ENCODE data around the gene NCAM1. TPM values are rescaled to one million over a fixed set of nuclear protein-coding genes. Genes with fewer than 3 reads are reported as not detected.

NCAM1 gene
- total and polyA plus RNA-seq, 2 of the 13 experiments (the other 11 are each of a cell fraction or from before 2014, with no cell fraction given) = 0.05 TPM; not detected in 1

GRCh38 chr11:113314389-113315301 lies 353.4 kb downstream of the NCAM1 start, which contains the start of gene TTC12 (continued):
- no peak for TF ChIP-seq PREB (CRISPR knock-in tag; IDR thresholded peaks at IDR 0.05)
- 0 out of 2 replicates have a peak, but pooled peaks have one; percentile 18 for TF ChIP-seq ZNF232 (CRISPR knock-in tag; IDR thresholded peaks at IDR 0.05; ENCODE audit: borderline replicate concordance)
- TF ChIP-seq RBM39 (IDR thresholded peaks at IDR 0.05; ENCODE audit: low read depth, low read length, poor library complexity, severe bottlenecking) = peak; percentile 91
- peak; percentile 72; the same call in 1 of the 2 replicates for TF ChIP-seq KAT8 (CRISPR knock-in tag; IDR thresholded peaks at IDR 0.05)
- TF ChIP-seq ZNF30 (CRISPR knock-in tag; IDR thresholded peaks at IDR 0.05) = no peak
- TF ChIP-seq DNMT3B (CRISPR knock-in tag; conservative IDR thresholded peaks at IDR 0.05) = no peak
- no peak for TF ChIP-seq GLMP (CRISPR knock-in tag; IDR thresholded peaks at IDR 0.05; ENCODE audit: borderline replicate concordance)
- no peak for TF ChIP-seq ZNF609 (CRISPR knock-in tag; IDR thresholded peaks at IDR 0.05; ENCODE audit: borderline replicate concordance)
- TF ChIP-seq ZNF354B (CRISPR knock-in tag; IDR thresholded peaks at IDR 0.05) = no peak
- no peak for TF ChIP-seq FOXM1 (CRISPR knock-in tag; IDR thresholded peaks at IDR 0.05)
- no peak for TF ChIP-seq ONECUT2 (CRISPR knock-in tag; IDR thresholded peaks at IDR 0.05)
- no peak for TF ChIP-seq RNF219 (CRISPR knock-in tag; IDR thresholded peaks at IDR 0.05)
- 0 out of 2 replicates have a peak, but pooled peaks have one; percentile 33 for TF ChIP-seq PRMT3 (CRISPR knock-in tag; IDR thresholded peaks at IDR 0.05; ENCODE audit: borderline replicate concordance, low read depth)
- TF ChIP-seq, protein P1, sequence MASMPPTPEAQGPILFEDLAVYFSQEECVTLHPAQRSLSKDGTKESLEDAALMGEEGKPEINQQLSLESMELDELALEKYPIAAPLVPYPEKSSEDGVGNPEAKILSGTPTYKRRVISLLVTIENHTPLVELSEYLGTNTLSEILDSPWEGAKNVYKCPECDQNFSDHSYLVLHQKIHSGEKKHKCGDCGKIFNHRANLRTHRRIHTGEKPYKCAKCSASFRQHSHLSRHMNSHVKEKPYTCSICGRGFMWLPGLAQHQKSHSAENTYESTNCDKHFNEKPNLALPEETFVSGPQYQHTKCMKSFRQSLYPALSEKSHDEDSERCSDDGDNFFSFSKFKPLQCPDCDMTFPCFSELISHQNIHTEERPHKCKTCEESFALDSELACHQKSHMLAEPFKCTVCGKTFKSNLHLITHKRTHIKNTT (CRISPR knock-in tag; IDR thresholded peaks at IDR 0.05) = no peak
- TF ChIP-seq MTA1 (CRISPR knock-in tag; IDR thresholded peaks at IDR 0.05; ENCODE audit: borderline replicate concordance) = no peak; the same call in 1 of the 2 replicates
- no peak for TF ChIP-seq HDAC2 (CRISPR knock-in tag; IDR thresholded peaks at IDR 0.05)
- peak; percentile 48; the same call in 1 of the 2 replicates for TF ChIP-seq NFYC (CRISPR knock-in tag; IDR thresholded peaks at IDR 0.05)
- no peak for TF ChIP-seq ZNF292 (CRISPR knock-in tag; IDR thresholded peaks at IDR 0.05; ENCODE audit: borderline replicate concordance, low read depth)
